Adrenal gland (tissue), 5 donors: ENCODE measurements around the gene OPCML.

ENCODE experiments used
- POLR2A ChIP-seq, 2 donors: fragments of 450-650 bp; IDR thresholded peaks; one replicate each; pipeline ENCODE4 v1.6.1; 2017; ENCODE audit warnings: antibody characterized with exemption in 2 of 2, mild to moderate bottlenecking in 2 of 2, moderate library complexity in 1 of 2
- TF ChIP-seq, protein P1 (sequence below), 6 experiments: fragments of 450-650 bp in 4 of 6; fragments of 200-600 bp in 2 of 6; sonication (generic) in 1 of 6; IDR thresholded peaks; 1 replicate in 5 of 6; 2 replicates in 1 of 6; pipeline versions ENCODE4 v1.5.1 to v1.8.0; 2016 to 2021; ENCODE audit warnings: antibody characterized with exemption in 6 of 6, mild to moderate bottlenecking in 2 of 6, moderate library complexity in 1 of 6
- donor health status: DM: no; HTN: no; CAD: no.

GRCh38 chr11:133477251-133477625 lies 55.1 kb downstream of the OPCML start:
- TF ChIP-seq, protein P1, sequence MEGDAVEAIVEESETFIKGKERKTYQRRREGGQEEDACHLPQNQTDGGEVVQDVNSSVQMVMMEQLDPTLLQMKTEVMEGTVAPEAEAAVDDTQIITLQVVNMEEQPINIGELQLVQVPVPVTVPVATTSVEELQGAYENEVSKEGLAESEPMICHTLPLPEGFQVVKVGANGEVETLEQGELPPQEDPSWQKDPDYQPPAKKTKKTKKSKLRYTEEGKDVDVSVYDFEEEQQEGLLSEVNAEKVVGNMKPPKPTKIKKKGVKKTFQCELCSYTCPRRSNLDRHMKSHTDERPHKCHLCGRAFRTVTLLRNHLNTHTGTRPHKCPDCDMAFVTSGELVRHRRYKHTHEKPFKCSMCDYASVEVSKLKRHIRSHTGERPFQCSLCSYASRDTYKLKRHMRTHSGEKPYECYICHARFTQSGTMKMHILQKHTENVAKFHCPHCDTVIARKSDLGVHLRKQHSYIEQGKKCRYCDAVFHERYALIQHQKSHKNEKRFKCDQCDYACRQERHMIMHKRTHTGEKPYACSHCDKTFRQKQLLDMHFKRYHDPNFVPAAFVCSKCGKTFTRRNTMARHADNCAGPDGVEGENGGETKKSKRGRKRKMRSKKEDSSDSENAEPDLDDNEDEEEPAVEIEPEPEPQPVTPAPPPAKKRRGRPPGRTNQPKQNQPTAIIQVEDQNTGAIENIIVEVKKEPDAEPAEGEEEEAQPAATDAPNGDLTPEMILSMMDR (IDR thresholded peaks at IDR 0.05): no peak
- TF ChIP-seq POLR2A (IDR thresholded peaks at IDR 0.05): no peak
